22Rv1 (cell line): Measurements from ENCODE around the gene REV1.

ENCODE experiments used
- ZFX ChIP-seq: fragments of 450-650 bp; IDR thresholded peaks from 2 replicates; pipeline ENCODE4 v1.6.1; 2017; ENCODE audit warnings: antibody characterized with exemption, borderline replicate concordance
- TF ChIP-seq, protein P1 (sequence below): fragments of 450-650 bp; IDR thresholded peaks from 2 replicates; pipeline ENCODE4 v1.5.1; 2017; ENCODE audit warnings: mild to moderate bottlenecking

DNA sequence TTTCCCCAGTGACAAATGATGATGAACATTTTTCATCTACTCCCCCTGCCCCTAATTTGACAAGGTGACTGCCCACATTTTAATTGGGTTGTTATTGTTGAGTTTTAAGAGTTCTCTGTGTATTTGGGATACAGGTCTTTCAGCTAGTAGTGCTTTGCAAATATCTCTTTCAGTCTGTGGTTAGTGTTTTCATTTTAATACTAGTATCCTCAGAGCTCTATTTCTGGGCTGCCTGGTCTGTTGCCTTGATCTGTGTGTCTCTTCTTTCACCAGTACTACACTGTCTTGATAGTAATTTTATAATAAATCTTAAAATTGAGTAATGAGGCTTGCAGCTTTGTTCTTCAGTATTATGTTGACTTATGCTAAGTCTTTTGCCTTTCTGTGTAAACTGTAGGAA, 133.0 kb downstream of the REV1 start:
- TF ChIP-seq, protein P1, sequence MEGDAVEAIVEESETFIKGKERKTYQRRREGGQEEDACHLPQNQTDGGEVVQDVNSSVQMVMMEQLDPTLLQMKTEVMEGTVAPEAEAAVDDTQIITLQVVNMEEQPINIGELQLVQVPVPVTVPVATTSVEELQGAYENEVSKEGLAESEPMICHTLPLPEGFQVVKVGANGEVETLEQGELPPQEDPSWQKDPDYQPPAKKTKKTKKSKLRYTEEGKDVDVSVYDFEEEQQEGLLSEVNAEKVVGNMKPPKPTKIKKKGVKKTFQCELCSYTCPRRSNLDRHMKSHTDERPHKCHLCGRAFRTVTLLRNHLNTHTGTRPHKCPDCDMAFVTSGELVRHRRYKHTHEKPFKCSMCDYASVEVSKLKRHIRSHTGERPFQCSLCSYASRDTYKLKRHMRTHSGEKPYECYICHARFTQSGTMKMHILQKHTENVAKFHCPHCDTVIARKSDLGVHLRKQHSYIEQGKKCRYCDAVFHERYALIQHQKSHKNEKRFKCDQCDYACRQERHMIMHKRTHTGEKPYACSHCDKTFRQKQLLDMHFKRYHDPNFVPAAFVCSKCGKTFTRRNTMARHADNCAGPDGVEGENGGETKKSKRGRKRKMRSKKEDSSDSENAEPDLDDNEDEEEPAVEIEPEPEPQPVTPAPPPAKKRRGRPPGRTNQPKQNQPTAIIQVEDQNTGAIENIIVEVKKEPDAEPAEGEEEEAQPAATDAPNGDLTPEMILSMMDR = no peak
- no peak for TF ChIP-seq ZFX
